ENCODE results near the gene FOXJ3. TPM values are rescaled to one million over a fixed set of nuclear protein-coding genes. Genes with fewer than 3 reads are reported as not detected.

The FOXJ3 gene
- total RNA-seq, 1 experiment from 2014 or later = 55.5 TPM

GRCh38 chr1:42206164-42206563 is 128.9 kb downstream of the FOXJ3 start:
- Histone ChIP-seq H4K20me1 (ENCODE audit: insufficient read depth, low read depth, low read length) (no peaks in the 10 kb centered on the region), H3K4me1 (ENCODE audit: low read length) (peaks cover 7% of the 10 kb centered on the region), H3K9me3 (ENCODE audit: low read length) (peaks cover 32% of the 10 kb centered on the region), H3K27me3 (ENCODE audit: low read length) (no peaks in the 10 kb centered on the region), H3K4me3 (ENCODE audit: low read length) (no peak overlapping the region), H3K4me2 (ENCODE audit: low read depth, low read length, poor library complexity, severe bottlenecking) (no peak overlapping the region), H3K9ac (ENCODE audit: low read length) (no peak overlapping the region), H3K79me2 (ENCODE audit: low read length) (peaks cover 84% of the 10 kb centered on the region), H3K27ac (ENCODE audit: low read length) (no peak overlapping the region), H2AFZ (ENCODE audit: low read length) (no peak overlapping the region), H3K36me3 (ENCODE audit: insufficient read depth, low read length) (peaks cover 55% of the 10 kb centered on the region), H3K9me2 (replicated peaks; ENCODE audit: insufficient read depth, low read length) (no peaks in the 10 kb centered on the region)
- DNase-seq = no peak

DNA sequence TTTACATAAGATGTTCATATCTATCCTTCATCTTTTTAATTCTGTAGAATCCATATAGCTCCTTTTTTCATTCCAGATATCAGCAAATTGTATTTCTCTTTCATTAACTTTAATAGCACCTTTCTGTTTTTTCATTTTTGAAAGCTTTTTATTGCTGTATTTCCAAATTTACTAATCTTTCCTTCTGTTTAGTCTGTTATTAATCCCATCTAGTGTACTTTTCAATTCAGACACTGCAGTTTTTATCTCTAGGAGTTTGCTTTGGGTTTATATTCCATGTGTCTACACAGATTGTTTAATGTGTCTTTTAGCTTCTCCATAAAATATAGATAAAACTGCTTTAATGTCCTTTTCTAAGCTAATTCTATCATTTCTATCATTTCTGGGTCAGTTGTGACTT is 133.0 kb downstream of the FOXJ3 start:
- H3K9me2 ChIP-seq (replicated peaks; ENCODE audit: insufficient read depth, low read length) = no peaks in the 10 kb centered on the region
- no peaks in the 10 kb centered on the region for H4K20me1 ChIP-seq (ENCODE audit: insufficient read depth, low read depth, low read length)
- DNase-seq = no peak
- peaks cover 22% of the 10 kb centered on the region for H3K9me3 ChIP-seq (ENCODE audit: low read length)
- no peak overlapping the region for H3K9ac ChIP-seq (ENCODE audit: low read length)
- H3K4me3 ChIP-seq (ENCODE audit: low read length) = no peak overlapping the region
- no peaks in the 10 kb centered on the region for H3K27me3 ChIP-seq (ENCODE audit: low read length)
- H3K36me3 ChIP-seq (ENCODE audit: insufficient read depth, low read length) = peaks cover 57% of the 10 kb centered on the region
- no peaks in the 10 kb centered on the region for H3K4me1 ChIP-seq (ENCODE audit: low read length)
- H3K27ac ChIP-seq (ENCODE audit: low read length) = no peak overlapping the region
- no peak overlapping the region for H2AFZ ChIP-seq (ENCODE audit: low read length)
- H3K4me2 ChIP-seq (ENCODE audit: low read depth, low read length, poor library complexity, severe bottlenecking) = no peak overlapping the region
- H3K79me2 ChIP-seq (ENCODE audit: low read length) = peaks cover 48% of the 10 kb centered on the region

- no peak overlapping the region for H3K9ac ChIP-seq (ENCODE audit: low read length)
- peaks cover 38% of the 10 kb centered on the region for H3K36me3 ChIP-seq (ENCODE audit: insufficient read depth, low read length)
- H3K27me3 ChIP-seq (ENCODE audit: low read length) = no peaks in the 10 kb centered on the region
- no peak overlapping the region for H3K27ac ChIP-seq (ENCODE audit: low read length)
- H3K4me1 ChIP-seq (ENCODE audit: low read length) = no peaks in the 10 kb centered on the region
- H3K4me2 ChIP-seq (ENCODE audit: low read depth, low read length, poor library complexity, severe bottlenecking) = no peak overlapping the region
- H3K9me2 ChIP-seq (replicated peaks; ENCODE audit: insufficient read depth, low read length) = no peaks in the 10 kb centered on the region
- DNase-seq = no peak
- peaks cover 13% of the 10 kb centered on the region for H3K9me3 ChIP-seq (ENCODE audit: low read length)
- peaks cover 34% of the 10 kb centered on the region for H3K79me2 ChIP-seq (ENCODE audit: low read length)
- H4K20me1 ChIP-seq (ENCODE audit: insufficient read depth, low read depth, low read length) = no peaks in the 10 kb centered on the region
- H2AFZ ChIP-seq (ENCODE audit: low read length) = no peak overlapping the region
- H3K4me3 ChIP-seq (ENCODE audit: low read length) = no peak overlapping the region
Observed at GRCh38 chr1:42198251-42198650, 136.8 kb downstream of the FOXJ3 start.

DNA sequence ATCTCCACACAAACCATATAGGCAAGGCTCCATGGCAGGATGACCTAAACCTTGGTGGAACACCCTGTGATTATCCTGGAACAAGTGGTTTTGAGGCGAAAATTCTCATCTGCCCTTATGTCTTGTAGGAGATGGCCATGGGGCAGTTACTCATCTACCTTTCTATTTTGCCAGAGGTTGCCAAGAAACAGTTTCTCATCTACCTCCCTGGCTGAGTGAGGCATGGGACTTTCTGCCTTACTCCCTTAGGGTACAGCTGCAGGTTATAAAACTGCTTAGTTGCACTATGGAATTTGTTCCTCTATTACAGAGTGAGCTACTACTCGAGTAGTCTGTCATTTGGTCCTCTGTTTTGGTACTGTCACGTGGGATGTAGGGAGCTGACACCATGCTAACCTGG is 139.2 kb downstream of the FOXJ3 start:
- Histone ChIP-seq H3K27ac (ENCODE audit: low read length) (no peak overlapping the region), H4K20me1 (ENCODE audit: insufficient read depth, low read depth, low read length) (no peaks in the 10 kb centered on the region), H3K9ac (ENCODE audit: low read length) (no peak overlapping the region), H3K4me2 (ENCODE audit: low read depth, low read length, poor library complexity, severe bottlenecking) (no peak overlapping the region), H2AFZ (ENCODE audit: low read length) (no peak overlapping the region), H3K4me3 (ENCODE audit: low read length) (no peak overlapping the region), H3K9me3 (ENCODE audit: low read length) (no peaks in the 10 kb centered on the region), H3K9me2 (replicated peaks; ENCODE audit: insufficient read depth, low read length) (no peaks in the 10 kb centered on the region), H3K36me3 (ENCODE audit: insufficient read depth, low read length) (peaks cover 23% of the 10 kb centered on the region; the same call in 1 of the 2 replicates), H3K27me3 (ENCODE audit: low read length) (no peaks in the 10 kb centered on the region), H3K79me2 (ENCODE audit: low read length) (peaks cover 29% of the 10 kb centered on the region), H3K4me1 (ENCODE audit: low read length) (no peaks in the 10 kb centered on the region)
- DNase-seq = no peak

DNA sequence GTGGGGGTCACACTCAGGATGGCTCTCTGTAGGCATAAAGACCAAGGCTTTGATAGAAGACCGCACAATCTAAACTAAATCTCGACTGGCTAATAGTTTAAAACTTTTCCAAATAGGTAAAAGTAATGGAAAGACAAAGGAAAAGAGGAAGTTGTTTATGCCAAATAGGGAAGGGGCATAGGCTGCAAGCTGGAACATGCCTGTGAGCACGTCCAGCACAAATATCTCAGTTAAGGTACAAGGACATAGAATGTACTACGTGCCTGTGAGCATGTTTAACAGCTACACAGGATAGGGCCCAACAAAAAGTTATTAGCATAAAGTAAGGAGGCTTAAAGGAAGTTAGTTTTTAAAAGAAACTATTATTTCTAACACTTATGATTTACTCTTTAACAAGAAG is 142.9 kb downstream of the FOXJ3 start:
- H4K20me1 ChIP-seq (ENCODE audit: insufficient read depth, low read depth, low read length) = no peaks in the 10 kb centered on the region

DNA sequence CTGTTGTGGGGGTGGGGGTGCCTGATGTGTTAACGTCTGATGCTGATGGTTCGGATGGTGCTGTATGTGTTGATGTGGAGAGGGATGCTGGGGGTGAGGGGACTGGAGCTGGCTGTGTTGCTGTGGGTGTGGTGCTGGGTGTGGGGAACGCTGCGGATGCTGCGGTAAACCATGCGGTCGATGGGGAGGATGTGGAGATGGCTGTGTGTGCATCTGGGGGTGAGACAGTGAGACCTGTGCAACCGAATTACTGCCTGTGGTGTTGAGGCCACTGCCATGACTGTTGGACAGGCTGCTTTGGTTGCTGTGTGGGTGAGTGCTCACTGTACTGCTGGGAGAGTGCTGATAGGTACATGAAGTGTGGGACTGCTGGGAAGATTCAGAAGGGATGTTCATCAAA is 143.7 kb downstream of the FOXJ3 start:
- H3K36me3 ChIP-seq (ENCODE audit: insufficient read depth, low read length) = peaks cover 26% of the 10 kb centered on the region; the same call in 1 of the 2 replicates
- H3K4me1 ChIP-seq (ENCODE audit: low read length) = no peaks in the 10 kb centered on the region
- H3K4me2 ChIP-seq (ENCODE audit: low read depth, low read length, poor library complexity, severe bottlenecking) = no peak overlapping the region
- no peaks in the 10 kb centered on the region for H3K9me3 ChIP-seq (ENCODE audit: low read length)
- peaks cover 28% of the 10 kb centered on the region for H3K79me2 ChIP-seq (ENCODE audit: low read length)
- DNase-seq = no peak
- no peak overlapping the region for H3K9ac ChIP-seq (ENCODE audit: low read length)
- no peaks in the 10 kb centered on the region for H3K27me3 ChIP-seq (ENCODE audit: low read length)
- no peak overlapping the region for H3K27ac ChIP-seq (ENCODE audit: low read length)
- no peaks in the 10 kb centered on the region for H3K9me2 ChIP-seq (replicated peaks; ENCODE audit: insufficient read depth, low read length)
- no peak overlapping the region for H2AFZ ChIP-seq (ENCODE audit: low read length)
- H3K4me3 ChIP-seq (ENCODE audit: low read length) = no peak overlapping the region
- H4K20me1 ChIP-seq (ENCODE audit: insufficient read depth, low read depth, low read length) = no peaks in the 10 kb centered on the region

More for the DNA sequence above, 142.9 kb downstream of the FOXJ3 start:
- DNase-seq = no peak
- no peak overlapping the region for H3K27ac ChIP-seq (ENCODE audit: low read length)
- no peaks in the 10 kb centered on the region for H3K9me2 ChIP-seq (replicated peaks; ENCODE audit: insufficient read depth, low read length)
- no peak overlapping the region for H2AFZ ChIP-seq (ENCODE audit: low read length)
- no peak overlapping the region for H3K9ac ChIP-seq (ENCODE audit: low read length)
- H3K4me2 ChIP-seq (ENCODE audit: low read depth, low read length, poor library complexity, severe bottlenecking) = no peak overlapping the region
- peaks cover 28% of the 10 kb centered on the region for H3K79me2 ChIP-seq (ENCODE audit: low read length)
- no peaks in the 10 kb centered on the region for H3K9me3 ChIP-seq (ENCODE audit: low read length)
- no peaks in the 10 kb centered on the region for H3K4me1 ChIP-seq (ENCODE audit: low read length)
- H3K36me3 ChIP-seq (ENCODE audit: insufficient read depth, low read length) = peaks cover 26% of the 10 kb centered on the region; the same call in 1 of the 2 replicates
- no peak overlapping the region for H3K4me3 ChIP-seq (ENCODE audit: low read length)
- no peaks in the 10 kb centered on the region for H3K27me3 ChIP-seq (ENCODE audit: low read length)

DNA sequence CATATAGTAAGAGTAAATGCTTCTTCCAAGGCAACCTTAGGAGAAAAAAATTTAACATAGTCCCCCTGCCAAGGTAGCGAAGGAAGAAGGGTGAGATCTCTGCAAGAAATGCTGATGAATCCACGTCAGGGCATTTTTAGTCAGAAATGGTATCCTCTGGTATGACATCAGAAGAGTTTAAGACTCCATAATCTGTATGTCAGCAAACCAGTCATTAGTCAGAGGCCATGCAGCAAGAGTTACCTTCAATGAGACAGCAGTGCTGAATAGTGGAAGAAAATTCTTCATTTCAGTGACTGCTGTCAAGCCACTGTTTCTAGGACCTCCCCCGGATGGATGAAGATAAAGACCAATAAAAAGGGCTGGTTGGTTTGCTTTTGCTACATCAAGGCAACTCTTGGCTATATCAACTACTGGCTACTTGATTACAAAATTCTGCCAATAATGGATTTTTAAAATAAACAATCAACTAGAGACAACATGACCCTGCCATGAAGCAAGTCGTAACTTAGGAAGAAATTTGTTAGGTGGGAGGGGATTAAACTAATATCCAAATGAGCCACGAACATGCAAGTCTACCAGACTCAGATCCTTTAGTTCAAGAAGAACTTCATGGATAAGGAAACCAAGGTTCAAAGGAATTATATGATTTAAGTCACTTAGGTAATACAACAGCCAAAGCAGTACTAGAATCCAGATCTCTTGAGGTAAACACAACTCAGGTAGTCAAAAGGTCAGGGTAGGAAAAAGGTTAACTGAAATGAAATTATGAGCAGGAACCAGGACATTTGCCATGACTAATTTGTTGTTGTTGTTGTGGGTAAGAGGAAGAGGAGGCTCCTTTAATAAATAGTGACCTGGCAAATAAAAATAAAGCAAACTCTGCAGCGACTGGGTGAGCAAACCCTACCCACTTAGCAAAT is 144.8 kb downstream of the FOXJ3 start:
- H3K79me2 ChIP-seq (ENCODE audit: low read length) = peaks cover 22% of the 10 kb centered on the region
- peaks cover 22% of the 10 kb centered on the region; the same call in 1 of the 2 replicates for H3K36me3 ChIP-seq (ENCODE audit: insufficient read depth, low read length)
- no peaks in the 10 kb centered on the region for H3K4me1 ChIP-seq (ENCODE audit: low read length)
- no peak for DNase-seq
- H3K9me2 ChIP-seq (replicated peaks; ENCODE audit: insufficient read depth, low read length) = no peaks in the 10 kb centered on the region
- H2AFZ ChIP-seq (ENCODE audit: low read length) = no peak overlapping the region
- H3K27me3 ChIP-seq (ENCODE audit: low read length) = no peaks in the 10 kb centered on the region
- no peak overlapping the region for H3K4me3 ChIP-seq (ENCODE audit: low read length)
- no peaks in the 10 kb centered on the region for H3K9me3 ChIP-seq (ENCODE audit: low read length)
- no peak overlapping the region for H3K4me2 ChIP-seq (ENCODE audit: low read depth, low read length, poor library complexity, severe bottlenecking)
- no peak overlapping the region for H3K27ac ChIP-seq (ENCODE audit: low read length)
- H3K9ac ChIP-seq (ENCODE audit: low read length) = no peak overlapping the region
- H4K20me1 ChIP-seq (ENCODE audit: insufficient read depth, low read depth, low read length) = no peaks in the 10 kb centered on the region

DNA sequence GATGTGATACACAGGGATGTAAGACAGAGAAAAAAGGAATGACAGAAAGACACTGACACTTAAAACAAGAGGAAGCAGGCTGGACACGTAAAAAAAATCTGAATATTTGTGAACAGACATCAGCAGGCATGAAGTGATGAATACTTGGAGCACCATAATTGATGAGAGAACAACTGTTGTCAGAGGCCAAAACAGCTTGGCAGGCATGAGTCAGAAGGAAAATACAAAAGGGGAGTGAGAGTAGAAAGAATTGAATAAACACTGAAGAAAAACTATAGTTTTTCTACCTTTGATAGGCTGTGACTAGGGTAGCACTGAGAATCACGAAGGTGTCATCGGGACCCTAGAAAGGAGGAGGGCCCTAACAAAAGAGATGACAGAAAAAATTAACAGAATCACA is 148.9 kb downstream of the FOXJ3 start:
- H3K9me2 ChIP-seq (replicated peaks; ENCODE audit: insufficient read depth, low read length) = no peaks in the 10 kb centered on the region
- H3K4me3 ChIP-seq (ENCODE audit: low read length) = no peak overlapping the region
- H3K27ac ChIP-seq (ENCODE audit: low read length) = no peak overlapping the region
- H4K20me1 ChIP-seq (ENCODE audit: insufficient read depth, low read depth, low read length) = no peaks in the 10 kb centered on the region
- no peaks in the 10 kb centered on the region for H3K9me3 ChIP-seq (ENCODE audit: low read length)
- H3K4me1 ChIP-seq (ENCODE audit: low read length) = no peaks in the 10 kb centered on the region
- 0 out of 2 replicates have a peak, but pooled peaks cover 5% of the 10 kb centered on the region for H3K79me2 ChIP-seq (ENCODE audit: low read length)
- no peak for DNase-seq
- H2AFZ ChIP-seq (ENCODE audit: low read length) = no peak overlapping the region
- H3K4me2 ChIP-seq (ENCODE audit: low read depth, low read length, poor library complexity, severe bottlenecking) = no peak overlapping the region
- H3K36me3 ChIP-seq (ENCODE audit: insufficient read depth, low read length) = peaks cover 15% of the 10 kb centered on the region; the same call in 1 of the 2 replicates
- no peak overlapping the region for H3K9ac ChIP-seq (ENCODE audit: low read length)
- no peaks in the 10 kb centered on the region for H3K27me3 ChIP-seq (ENCODE audit: low read length)
